ENCODE measurements around the gene NUCB1. TPM values are rescaled to one million over a fixed set of nuclear protein-coding genes. Genes with fewer than 3 reads are reported as not detected.
"Not testable (repeated sequence)": the region's sequence is repeated elsewhere in the genome, so short reads cannot be mapped to it uniquely, and the experiment has no call there.

The NUCB1 gene
- total RNA-seq, 1 experiment from 2014 or later = 102 TPM

DNA sequence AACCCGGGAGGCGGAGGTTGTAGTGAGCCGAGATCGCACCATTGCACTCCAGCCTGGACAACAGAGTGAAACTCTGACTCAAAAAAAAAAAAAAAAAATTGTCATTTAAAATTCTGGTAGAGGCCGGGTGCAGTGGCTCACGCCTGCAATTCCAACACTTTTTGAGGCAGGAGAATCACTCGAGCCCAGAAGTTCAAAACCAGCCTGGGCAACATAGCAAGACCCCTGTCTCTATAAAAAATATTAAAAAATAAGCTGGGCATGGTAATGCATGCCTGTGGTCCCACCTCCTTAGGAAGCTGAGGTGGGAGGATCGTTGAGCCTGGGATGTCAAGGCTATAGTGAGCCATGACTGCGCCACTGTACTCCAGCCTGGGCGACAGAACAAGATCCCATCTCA lies 6.2 kb downstream of the NUCB1 start:
- Histone ChIP-seq H3K4me1 (ENCODE audit: control insufficient read depth, insufficient read depth, low read length) (no peaks in the 10 kb centered on the region), H3K9me3 (ENCODE audit: control insufficient read depth, insufficient read depth, low read depth, low read length) (no peaks in the 10 kb centered on the region), H3K27me3 (ENCODE audit: control insufficient read depth, insufficient read depth, low read length) (no peaks in the 10 kb centered on the region), H3K36me3 (ENCODE audit: control insufficient read depth, insufficient read depth, low read length) (no peaks in the 10 kb centered on the region), H3K27ac (ENCODE audit: low read length) (no peak overlapping the region), H3K4me3 (ENCODE audit: low read depth in 2 of 2, low read length in 2 of 2) (no peak overlapping the region)
- CTCF ChIA-PET = no interaction called here
- no peak for TF ChIP-seq SIN3A (IDR thresholded peaks at IDR 0.05; ENCODE audit: borderline replicate concordance, insufficient read depth, low read depth, low read length)
- TF ChIP-seq, protein P1, sequence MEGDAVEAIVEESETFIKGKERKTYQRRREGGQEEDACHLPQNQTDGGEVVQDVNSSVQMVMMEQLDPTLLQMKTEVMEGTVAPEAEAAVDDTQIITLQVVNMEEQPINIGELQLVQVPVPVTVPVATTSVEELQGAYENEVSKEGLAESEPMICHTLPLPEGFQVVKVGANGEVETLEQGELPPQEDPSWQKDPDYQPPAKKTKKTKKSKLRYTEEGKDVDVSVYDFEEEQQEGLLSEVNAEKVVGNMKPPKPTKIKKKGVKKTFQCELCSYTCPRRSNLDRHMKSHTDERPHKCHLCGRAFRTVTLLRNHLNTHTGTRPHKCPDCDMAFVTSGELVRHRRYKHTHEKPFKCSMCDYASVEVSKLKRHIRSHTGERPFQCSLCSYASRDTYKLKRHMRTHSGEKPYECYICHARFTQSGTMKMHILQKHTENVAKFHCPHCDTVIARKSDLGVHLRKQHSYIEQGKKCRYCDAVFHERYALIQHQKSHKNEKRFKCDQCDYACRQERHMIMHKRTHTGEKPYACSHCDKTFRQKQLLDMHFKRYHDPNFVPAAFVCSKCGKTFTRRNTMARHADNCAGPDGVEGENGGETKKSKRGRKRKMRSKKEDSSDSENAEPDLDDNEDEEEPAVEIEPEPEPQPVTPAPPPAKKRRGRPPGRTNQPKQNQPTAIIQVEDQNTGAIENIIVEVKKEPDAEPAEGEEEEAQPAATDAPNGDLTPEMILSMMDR (IDR thresholded peaks at IDR 0.05) = no peak
- TF ChIP-seq, protein P2, sequence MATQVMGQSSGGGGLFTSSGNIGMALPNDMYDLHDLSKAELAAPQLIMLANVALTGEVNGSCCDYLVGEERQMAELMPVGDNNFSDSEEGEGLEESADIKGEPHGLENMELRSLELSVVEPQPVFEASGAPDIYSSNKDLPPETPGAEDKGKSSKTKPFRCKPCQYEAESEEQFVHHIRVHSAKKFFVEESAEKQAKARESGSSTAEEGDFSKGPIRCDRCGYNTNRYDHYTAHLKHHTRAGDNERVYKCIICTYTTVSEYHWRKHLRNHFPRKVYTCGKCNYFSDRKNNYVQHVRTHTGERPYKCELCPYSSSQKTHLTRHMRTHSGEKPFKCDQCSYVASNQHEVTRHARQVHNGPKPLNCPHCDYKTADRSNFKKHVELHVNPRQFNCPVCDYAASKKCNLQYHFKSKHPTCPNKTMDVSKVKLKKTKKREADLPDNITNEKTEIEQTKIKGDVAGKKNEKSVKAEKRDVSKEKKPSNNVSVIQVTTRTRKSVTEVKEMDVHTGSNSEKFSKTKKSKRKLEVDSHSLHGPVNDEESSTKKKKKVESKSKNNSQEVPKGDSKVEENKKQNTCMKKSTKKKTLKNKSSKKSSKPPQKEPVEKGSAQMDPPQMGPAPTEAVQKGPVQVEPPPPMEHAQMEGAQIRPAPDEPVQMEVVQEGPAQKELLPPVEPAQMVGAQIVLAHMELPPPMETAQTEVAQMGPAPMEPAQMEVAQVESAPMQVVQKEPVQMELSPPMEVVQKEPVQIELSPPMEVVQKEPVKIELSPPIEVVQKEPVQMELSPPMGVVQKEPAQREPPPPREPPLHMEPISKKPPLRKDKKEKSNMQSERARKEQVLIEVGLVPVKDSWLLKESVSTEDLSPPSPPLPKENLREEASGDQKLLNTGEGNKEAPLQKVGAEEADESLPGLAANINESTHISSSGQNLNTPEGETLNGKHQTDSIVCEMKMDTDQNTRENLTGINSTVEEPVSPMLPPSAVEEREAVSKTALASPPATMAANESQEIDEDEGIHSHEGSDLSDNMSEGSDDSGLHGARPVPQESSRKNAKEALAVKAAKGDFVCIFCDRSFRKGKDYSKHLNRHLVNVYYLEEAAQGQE (IDR thresholded peaks at IDR 0.05; ENCODE audit: insufficient read depth in 1 of 2, low read depth in 2 of 2, low read length in 1 of 2) = no peak
- TF ChIP-seq TCF7L2 (IDR thresholded peaks at IDR 0.05; ENCODE audit: low read depth, low read length) = no peak
- TF ChIP-seq POLR2AphosphoS5 (IDR thresholded peaks at IDR 0.05; ENCODE audit: low read depth, low read length) = no peak
- POLR2A ChIA-PET = no interaction called here
- ATAC-seq = no peak
- BruUV-seq (replicated peaks) = no TSS peak
- intact Hi-C loops (cut with micrococcal nuclease; ENCODE audit: unreplicated experiment) = no loop called here
- in situ Hi-C loops (cut with HindIII; ENCODE audit: low pct_unique_long_range_greater_than_20kb, low sequenced_read_pairs) = no loop called here
- DNase-seq (ENCODE audit: low read depth, low spot score) = no peak

DNA sequence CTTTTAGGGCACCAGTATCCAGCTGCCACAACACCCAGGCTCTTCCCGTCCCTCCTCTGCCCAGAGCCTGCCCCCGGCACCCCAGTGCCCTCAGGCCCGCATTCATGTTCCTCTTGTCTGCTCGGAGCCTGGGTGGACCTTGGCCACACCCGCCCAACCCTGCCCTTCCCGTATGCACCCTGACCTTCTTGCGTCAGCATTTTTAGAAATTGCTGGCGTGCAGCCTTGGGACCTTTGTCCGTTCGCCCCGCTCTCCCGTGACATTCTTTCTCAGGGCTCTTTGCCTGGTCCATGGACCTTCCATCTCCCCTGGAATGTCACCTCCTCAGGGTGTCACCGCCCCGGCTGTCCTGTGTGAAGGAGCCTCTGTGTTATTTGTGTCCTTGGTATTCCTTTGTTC lies 7.6 kb downstream of the NUCB1 start:
- TF ChIP-seq, protein P2 (IDR thresholded peaks at IDR 0.05; ENCODE audit: insufficient read depth in 1 of 2, low read depth in 2 of 2, low read length in 1 of 2) = no peak
- TF ChIP-seq POLR2AphosphoS5 (IDR thresholded peaks at IDR 0.05; ENCODE audit: low read depth, low read length) (no peak), SIN3A (IDR thresholded peaks at IDR 0.05; ENCODE audit: borderline replicate concordance, insufficient read depth, low read depth, low read length) (no peak), TCF7L2 (IDR thresholded peaks at IDR 0.05; ENCODE audit: low read depth, low read length) (no peak)
- TF ChIP-seq, protein P1 (IDR thresholded peaks at IDR 0.05) = no peak
- Histone ChIP-seq H3K4me1 (ENCODE audit: control insufficient read depth, insufficient read depth, low read length) (no peaks in the 10 kb centered on the region), H3K27ac (ENCODE audit: low read length) (no peak overlapping the region), H3K27me3 (ENCODE audit: control insufficient read depth, insufficient read depth, low read length) (no peaks in the 10 kb centered on the region), H3K36me3 (ENCODE audit: control insufficient read depth, insufficient read depth, low read length) (no peaks in the 10 kb centered on the region; the same call in none of the 2 replicates), H3K9me3 (ENCODE audit: control insufficient read depth, insufficient read depth, low read depth, low read length) (no peaks in the 10 kb centered on the region), H3K4me3 (ENCODE audit: low read depth in 2 of 2, low read length in 2 of 2) (no peak overlapping the region)
- BruUV-seq (replicated peaks) = no TSS peak
- no peak for ATAC-seq
- POLR2A ChIA-PET = no interaction called here
- intact Hi-C loops (cut with micrococcal nuclease; ENCODE audit: unreplicated experiment) = no loop called here
- in situ Hi-C loops (cut with HindIII; ENCODE audit: low pct_unique_long_range_greater_than_20kb, low sequenced_read_pairs) = no loop called here
- no peak for DNase-seq (ENCODE audit: low read depth, low spot score)
- CTCF ChIA-PET = no interaction called here

- H3K9me3 ChIP-seq (ENCODE audit: control insufficient read depth, insufficient read depth, low read depth, low read length); H3K27ac ChIP-seq (ENCODE audit: low read length); POLR2A ChIA-PET; CTCF ChIA-PET; ATAC-seq; DNase-seq (ENCODE audit: low read depth, low spot score); in situ Hi-C loops (cut with HindIII; ENCODE audit: low pct_unique_long_range_greater_than_20kb, low sequenced_read_pairs); intact Hi-C loops (cut with micrococcal nuclease; ENCODE audit: unreplicated experiment); H3K4me3 ChIP-seq (ENCODE audit: low read depth in 2 of 2, low read length in 2 of 2); H3K27me3 ChIP-seq (ENCODE audit: control insufficient read depth, insufficient read depth, low read length); H3K36me3 ChIP-seq (ENCODE audit: control insufficient read depth, insufficient read depth, low read length); H3K4me1 ChIP-seq (ENCODE audit: control insufficient read depth, insufficient read depth, low read length); BruUV-seq (replicated peaks): not testable (repeated sequence)
Measured at GRCh38 chr19:48909424-48910077, 9.4 kb downstream of the NUCB1 start.

Data from Panc1 (cell line).